CD4-positive, alpha-beta T cell (primary cell): ENCODE measurements around the gene HIBCH. TPM values are rescaled to one million over a fixed set of nuclear protein-coding genes. Genes with fewer than 3 reads are reported as not detected.

Experiments
- ATAC-seq: fragments of 200-7000 bp; cut with Tn5 transposase; one replicate; pipeline ENCODE4 v1.10.0; 2022; ENCODE audit warnings: mild to moderate bottlenecking; ENCODE audit not compliant: poor library complexity
- CTCF ChIA-PET: fragments of 350-600 bp; sonication (Branson Sonifier 250); formaldehyde crosslinking; loops from one replicate; lab custom pipeline; 2021; ENCODE audit warnings: antibody characterized with exemption, inconsistent platforms; lab: Charles Lee
- POLR2A ChIA-PET: fragments of 350-600 bp; sonication (Branson Sonifier 250); formaldehyde crosslinking; loops from one replicate; lab custom pipeline; 2021; ENCODE audit warnings: antibody characterized with exemption, inconsistent platforms; lab: Charles Lee
- DNase-seq, 14 experiments: peaks; one replicate each; pipeline ENCODE4 v3.0.0-alpha.2; 2013 to 2020; ENCODE audit warnings: mixed read lengths in 2 of 14
- H3K27ac ChIP-seq, 2 donors: one replicate each; pipeline versions ENCODE4 v1.5.1 to v1.7.0; 2013; ENCODE audit warnings: low read length in 2 of 2, low read depth in 1 of 2, mild to moderate bottlenecking in 1 of 2
- H3K27me3 ChIP-seq, 2 experiments: 1 replicate in 1 of 2; 2 replicates in 1 of 2; pipeline versions ENCODE4 v1.6.1 to v1.7.0; 2013; ENCODE audit warnings: low read length in 2 of 2, control low read depth in 1 of 2, mild to moderate bottlenecking in 1 of 2, moderate library complexity in 1 of 2; ENCODE audit not compliant: insufficient read depth in 2 of 2, control insufficient read depth in 1 of 2
- H3K36me3 ChIP-seq: one replicate; pipeline ENCODE4 v1.6.1; 2013; ENCODE audit warnings: low read length, control low read depth; ENCODE audit not compliant: insufficient read depth
- H3K4me1 ChIP-seq: one replicate; pipeline ENCODE4 v1.6.1; 2013; ENCODE audit warnings: low read length, control low read depth; ENCODE audit not compliant: insufficient read depth
- H3K4me3 ChIP-seq: one replicate; pipeline ENCODE4 v1.5.1; 2013; ENCODE audit warnings: mild to moderate bottlenecking, low read length, moderate library complexity
- H3K9me3 ChIP-seq, 2 experiments: 1 replicate in 1 of 2; 2 replicates in 1 of 2; pipeline versions ENCODE4 v1.6.1 to v1.7.0; 2013; ENCODE audit warnings: low read length in 2 of 2, mild to moderate bottlenecking in 2 of 2, control low read depth in 1 of 2, moderate library complexity in 1 of 2; ENCODE audit not compliant: control insufficient read depth in 1 of 2, insufficient read depth in 1 of 2
- H3K27ac Mint-ChIP-seq: one replicate; pipeline ENCODE4 v1.8.0; 2020; ENCODE audit warnings: mixed read lengths
- H3K27me3 Mint-ChIP-seq: one replicate; pipeline ENCODE4 v1.8.0; 2021; ENCODE audit warnings: mixed read lengths
- H3K36me3 Mint-ChIP-seq: one replicate; pipeline ENCODE4 v1.8.0; 2021; ENCODE audit warnings: low read depth, mixed read lengths
- H3K4me1 Mint-ChIP-seq: one replicate; pipeline ENCODE4 v1.8.0; 2021; ENCODE audit warnings: low read depth, mixed read lengths
- H3K4me3 Mint-ChIP-seq: one replicate; pipeline ENCODE4 v1.8.0; 2020; ENCODE audit warnings: mild to moderate bottlenecking, mixed read lengths
- H3K9me3 Mint-ChIP-seq: one replicate; pipeline ENCODE4 v1.8.0; 2020; ENCODE audit warnings: mixed read lengths
- intact Hi-C, 2 experiments: fragments of 100-400 bp; cut with DNase I in 1 of 2; cut with micrococcal nuclease in 1 of 2; formaldehyde crosslinking; loops; one replicate each; pipeline versions ENCODE4 v1.15.1 to v1.9.0; 2023 to 2025; cut with DNase I, micrococcal nuclease
- total RNA-seq, 174 experiments: library from RNA in 2 of 174; stranded (reverse) in 2 of 174; gene quantifications; one replicate each; pipeline ENCODE4 v1.2.3 and lab custom pipeline; 2021 to 2026
- TF ChIP-seq, protein P1 (sequence below): fragments of 200-600 bp; IDR thresholded peaks from one replicate; pipeline ENCODE4 v1.8.0; 2022; ENCODE audit warnings: antibody characterized with exemption, mild to moderate bottlenecking

HIBCH gene
- total RNA-seq, 2 experiments from 2014 or later = 3.5 to 7.1 TPM

DNA sequence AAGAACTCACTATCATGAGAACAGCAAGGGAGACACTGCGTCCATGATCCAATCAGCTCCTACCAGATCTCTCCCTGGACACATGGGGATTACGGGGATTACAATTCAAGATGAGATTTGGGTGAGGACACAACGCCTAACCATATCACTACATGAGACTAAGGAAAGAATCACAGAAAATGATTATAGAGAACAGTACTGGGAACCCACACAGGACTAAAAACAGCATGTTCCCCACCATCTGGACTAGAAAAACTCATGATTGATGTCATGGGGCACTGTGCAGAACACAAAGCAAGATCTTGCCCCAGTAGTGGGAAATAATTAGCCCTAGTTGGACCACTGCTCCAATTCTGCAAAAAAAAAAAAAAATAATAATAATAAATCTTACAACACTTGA is 63.5 kb downstream of the HIBCH start:
- Histone ChIP-seq H3K4me3 (no peak overlapping the region), H3K4me1 (no peaks in the 10 kb centered on the region), H3K9me3 (no peaks in the 10 kb centered on the region), H3K27ac (no peak overlapping the region), H3K36me3 (peaks cover 43% of the 10 kb centered on the region), H3K27me3 (no peaks in the 10 kb centered on the region)
- POLR2A ChIA-PET = interaction anchor here (0.8 kb wide), 1 partner anchor 9 kb away, joined by 4 read pairs; no protein-coding TSS in a partner anchor
- CTCF ChIA-PET = no interaction called here
- TF ChIP-seq, protein P1, sequence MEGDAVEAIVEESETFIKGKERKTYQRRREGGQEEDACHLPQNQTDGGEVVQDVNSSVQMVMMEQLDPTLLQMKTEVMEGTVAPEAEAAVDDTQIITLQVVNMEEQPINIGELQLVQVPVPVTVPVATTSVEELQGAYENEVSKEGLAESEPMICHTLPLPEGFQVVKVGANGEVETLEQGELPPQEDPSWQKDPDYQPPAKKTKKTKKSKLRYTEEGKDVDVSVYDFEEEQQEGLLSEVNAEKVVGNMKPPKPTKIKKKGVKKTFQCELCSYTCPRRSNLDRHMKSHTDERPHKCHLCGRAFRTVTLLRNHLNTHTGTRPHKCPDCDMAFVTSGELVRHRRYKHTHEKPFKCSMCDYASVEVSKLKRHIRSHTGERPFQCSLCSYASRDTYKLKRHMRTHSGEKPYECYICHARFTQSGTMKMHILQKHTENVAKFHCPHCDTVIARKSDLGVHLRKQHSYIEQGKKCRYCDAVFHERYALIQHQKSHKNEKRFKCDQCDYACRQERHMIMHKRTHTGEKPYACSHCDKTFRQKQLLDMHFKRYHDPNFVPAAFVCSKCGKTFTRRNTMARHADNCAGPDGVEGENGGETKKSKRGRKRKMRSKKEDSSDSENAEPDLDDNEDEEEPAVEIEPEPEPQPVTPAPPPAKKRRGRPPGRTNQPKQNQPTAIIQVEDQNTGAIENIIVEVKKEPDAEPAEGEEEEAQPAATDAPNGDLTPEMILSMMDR = no peak
- no peak for DNase-seq
- Mint-ChIP-seq H3K27me3 (no peaks in the 10 kb centered on the region), H3K4me3 (no peak overlapping the region), H3K4me1 (no peaks in the 10 kb centered on the region), H3K36me3 (peaks cover 5% of the 10 kb centered on the region), H3K27ac (no peak overlapping the region), H3K9me3 (no peaks in the 10 kb centered on the region)
- intact Hi-C loops = no loop called here
- ATAC-seq = no peak

- CTCF ChIA-PET = no interaction called here
Measured at GRCh38 chr2:190255676-190256075, 64.0 kb downstream of the HIBCH start.

DNA sequence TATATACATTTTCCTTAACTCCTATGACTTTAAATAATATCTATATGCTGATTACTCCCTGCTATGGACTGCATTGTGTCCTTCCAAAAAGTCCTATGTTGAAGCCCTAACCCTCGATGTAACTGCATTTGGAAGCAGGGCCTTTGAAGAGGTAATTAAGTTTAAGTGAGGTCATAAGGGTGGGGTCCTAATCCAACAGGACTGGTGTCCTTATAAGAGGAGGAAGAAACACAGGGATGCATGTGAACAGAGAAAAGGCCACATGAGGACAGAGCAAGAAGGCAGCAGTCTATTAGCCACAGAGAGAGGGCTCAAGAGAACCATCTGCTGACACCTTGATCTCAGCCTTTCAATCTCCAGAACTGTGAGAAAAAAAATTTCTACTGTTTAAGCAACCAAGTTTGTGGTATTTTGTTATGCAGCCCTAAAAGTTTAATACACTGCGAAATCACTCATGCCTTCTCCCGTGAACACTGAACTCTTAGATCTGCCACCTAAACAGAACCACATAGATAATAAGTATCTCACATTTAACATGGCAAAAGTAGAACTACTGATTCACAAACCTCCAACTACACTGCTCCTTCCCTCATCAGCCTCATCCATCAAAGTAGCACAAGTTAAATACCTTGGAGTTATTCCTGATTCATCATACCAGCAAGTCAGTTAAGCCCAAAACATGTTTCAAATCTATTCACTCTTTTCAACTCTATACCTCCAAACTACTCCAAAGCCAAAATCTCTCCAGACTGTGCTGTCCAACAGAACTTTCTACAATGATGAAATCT is 65.4 kb downstream of the HIBCH start:
- no peak overlapping the region for H3K4me3 Mint-ChIP-seq
- H3K4me1 Mint-ChIP-seq = no peaks in the 10 kb centered on the region
- H3K27ac Mint-ChIP-seq = no peak overlapping the region
- no peaks in the 10 kb centered on the region for H3K27me3 ChIP-seq
- no peaks in the 10 kb centered on the region for H3K9me3 Mint-ChIP-seq
- TF ChIP-seq, protein P1 = no peak
- peaks cover 22% of the 10 kb centered on the region for H3K36me3 Mint-ChIP-seq
- no peak overlapping the region for H3K4me3 ChIP-seq
- ChIA-PET POLR2A (no interaction called here), CTCF (no interaction called here)
- no peaks in the 10 kb centered on the region for H3K9me3 ChIP-seq
- no peaks in the 10 kb centered on the region for H3K27me3 Mint-ChIP-seq
- no peaks in the 10 kb centered on the region for H3K4me1 ChIP-seq
- intact Hi-C loops = no loop called here
- peaks cover 47% of the 10 kb centered on the region for H3K36me3 ChIP-seq
- DNase-seq (no peak), ATAC-seq (no peak)
- no peak overlapping the region for H3K27ac ChIP-seq

More at GRCh38 chr2:190255676-190256075, 64.0 kb downstream of the HIBCH start:
- intact Hi-C loops = no loop called here
- no peaks in the 10 kb centered on the region for H3K9me3 Mint-ChIP-seq
- Histone ChIP-seq H3K27me3 (no peaks in the 10 kb centered on the region), H3K36me3 (peaks cover 47% of the 10 kb centered on the region), H3K4me1 (no peaks in the 10 kb centered on the region), H3K9me3 (no peaks in the 10 kb centered on the region), H3K27ac (no peak overlapping the region), H3K4me3 (no peak overlapping the region)
- POLR2A ChIA-PET = interaction anchor here (0.8 kb wide), 1 partner anchor 9 kb away, joined by 4 read pairs; no protein-coding TSS in a partner anchor
- no peak overlapping the region for H3K27ac Mint-ChIP-seq
- ATAC-seq (no peak), DNase-seq (no peak)
- no peaks in the 10 kb centered on the region for H3K27me3 Mint-ChIP-seq
- peaks cover 8% of the 10 kb centered on the region for H3K36me3 Mint-ChIP-seq
- H3K4me3 Mint-ChIP-seq = no peak overlapping the region
- H3K4me1 Mint-ChIP-seq = no peaks in the 10 kb centered on the region
- TF ChIP-seq, protein P1 = no peak
